Measurements from ENCODE around the gene NDUFC2.

The NDUFC2 gene

GRCh38 chr11:78076733-78077403 is 2.8 kb downstream of the NDUFC2 start:
- no peak overlapping the region for H3K4me3 ChIP-seq (IDR thresholded peaks at IDR 0.05; ENCODE audit: insufficient read depth, low read depth, low read length)
- H3K27ac ChIP-seq: no peak overlapping the region
- peaks cover 58% of the 10 kb centered on the region for H3K79me2 ChIP-seq (ENCODE audit: insufficient read depth, low read depth)
- peaks cover 8% of the 10 kb centered on the region; the same call in 1 of the 2 replicates for H4K20me1 ChIP-seq (ENCODE audit: insufficient read depth)
- peaks cover 24% of the 10 kb centered on the region for H3K4me1 ChIP-seq (ENCODE audit: low read depth, poor library complexity, severe bottlenecking)
- H3K4me2 ChIP-seq: no peak overlapping the region; the same call in 1 of the 2 replicates
- H2AFZ ChIP-seq (ENCODE audit: low read depth): no peak overlapping the region
- H3K36me3 ChIP-seq (ENCODE audit: insufficient read depth): no peaks in the 10 kb centered on the region
- no peaks in the 10 kb centered on the region for H3K27me3 ChIP-seq (ENCODE audit: insufficient read depth, low read depth)
- TF ChIP-seq, protein P1, sequence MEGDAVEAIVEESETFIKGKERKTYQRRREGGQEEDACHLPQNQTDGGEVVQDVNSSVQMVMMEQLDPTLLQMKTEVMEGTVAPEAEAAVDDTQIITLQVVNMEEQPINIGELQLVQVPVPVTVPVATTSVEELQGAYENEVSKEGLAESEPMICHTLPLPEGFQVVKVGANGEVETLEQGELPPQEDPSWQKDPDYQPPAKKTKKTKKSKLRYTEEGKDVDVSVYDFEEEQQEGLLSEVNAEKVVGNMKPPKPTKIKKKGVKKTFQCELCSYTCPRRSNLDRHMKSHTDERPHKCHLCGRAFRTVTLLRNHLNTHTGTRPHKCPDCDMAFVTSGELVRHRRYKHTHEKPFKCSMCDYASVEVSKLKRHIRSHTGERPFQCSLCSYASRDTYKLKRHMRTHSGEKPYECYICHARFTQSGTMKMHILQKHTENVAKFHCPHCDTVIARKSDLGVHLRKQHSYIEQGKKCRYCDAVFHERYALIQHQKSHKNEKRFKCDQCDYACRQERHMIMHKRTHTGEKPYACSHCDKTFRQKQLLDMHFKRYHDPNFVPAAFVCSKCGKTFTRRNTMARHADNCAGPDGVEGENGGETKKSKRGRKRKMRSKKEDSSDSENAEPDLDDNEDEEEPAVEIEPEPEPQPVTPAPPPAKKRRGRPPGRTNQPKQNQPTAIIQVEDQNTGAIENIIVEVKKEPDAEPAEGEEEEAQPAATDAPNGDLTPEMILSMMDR (conservative IDR thresholded peaks at IDR 0.05; ENCODE audit: low read depth, low read length): no peak
- no peak overlapping the region for H3K9ac ChIP-seq

DNA sequence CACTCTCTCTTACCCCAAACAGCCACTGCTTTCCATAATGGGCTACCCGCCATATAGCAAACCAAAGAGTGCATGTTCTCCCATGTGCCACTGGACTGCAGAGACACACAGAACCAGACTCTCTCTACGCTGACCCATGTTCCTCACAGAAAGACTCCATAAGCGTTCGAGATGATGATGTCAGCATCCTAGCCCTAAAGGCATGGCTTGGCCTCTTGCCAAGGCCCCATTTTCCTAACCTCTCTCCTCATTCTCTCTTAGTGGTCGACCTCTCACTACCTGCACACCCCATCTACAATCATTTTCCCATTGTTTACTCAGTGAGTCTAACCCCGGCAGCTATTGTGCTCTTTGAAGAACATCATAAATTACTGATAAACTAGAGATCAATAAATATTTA is 4.9 kb downstream of the NDUFC2 start:
- Histone ChIP-seq H3K4me3 (IDR thresholded peaks at IDR 0.05; ENCODE audit: insufficient read depth, low read depth, low read length) (no peak overlapping the region), H3K36me3 (ENCODE audit: insufficient read depth) (0 out of 2 replicates have a peak, but pooled peaks cover 8% of the 10 kb centered on the region), H3K27ac (no peak overlapping the region), H3K79me2 (ENCODE audit: insufficient read depth, low read depth) (peaks cover 58% of the 10 kb centered on the region), H3K9ac (no peak overlapping the region), H3K4me1 (ENCODE audit: low read depth, poor library complexity, severe bottlenecking) (peaks cover 15% of the 10 kb centered on the region), H3K27me3 (ENCODE audit: insufficient read depth, low read depth) (no peaks in the 10 kb centered on the region), H4K20me1 (ENCODE audit: insufficient read depth) (peaks cover 8% of the 10 kb centered on the region; the same call in 1 of the 2 replicates), H3K4me2 (no peak overlapping the region), H2AFZ (ENCODE audit: low read depth) (no peak overlapping the region)
- TF ChIP-seq, protein P1 (conservative IDR thresholded peaks at IDR 0.05; ENCODE audit: low read depth, low read length): no peak

- no peak overlapping the region for H3K9ac ChIP-seq
- no peak overlapping the region for H3K4me3 ChIP-seq (IDR thresholded peaks at IDR 0.05; ENCODE audit: insufficient read depth, low read depth, low read length)
- H3K4me1 ChIP-seq (ENCODE audit: low read depth, poor library complexity, severe bottlenecking): peaks cover 2% of the 10 kb centered on the region
- peaks cover 8% of the 10 kb centered on the region; the same call in 1 of the 2 replicates for H4K20me1 ChIP-seq (ENCODE audit: insufficient read depth)
- TF ChIP-seq, protein P1 (conservative IDR thresholded peaks at IDR 0.05; ENCODE audit: low read depth, low read length): no peak
- no peak overlapping the region for H2AFZ ChIP-seq (ENCODE audit: low read depth)
- H3K36me3 ChIP-seq (ENCODE audit: insufficient read depth): peaks cover 17% of the 10 kb centered on the region; the same call in 1 of the 2 replicates
- H3K27me3 ChIP-seq (ENCODE audit: insufficient read depth, low read depth): no peaks in the 10 kb centered on the region
- no peak overlapping the region for H3K4me2 ChIP-seq
- no peak overlapping the region for H3K27ac ChIP-seq
- H3K79me2 ChIP-seq (ENCODE audit: insufficient read depth, low read depth): peaks cover 36% of the 10 kb centered on the region
Observed at GRCh38 chr11:78072455-78072854, 7.2 kb downstream of the NDUFC2 start.

DNA sequence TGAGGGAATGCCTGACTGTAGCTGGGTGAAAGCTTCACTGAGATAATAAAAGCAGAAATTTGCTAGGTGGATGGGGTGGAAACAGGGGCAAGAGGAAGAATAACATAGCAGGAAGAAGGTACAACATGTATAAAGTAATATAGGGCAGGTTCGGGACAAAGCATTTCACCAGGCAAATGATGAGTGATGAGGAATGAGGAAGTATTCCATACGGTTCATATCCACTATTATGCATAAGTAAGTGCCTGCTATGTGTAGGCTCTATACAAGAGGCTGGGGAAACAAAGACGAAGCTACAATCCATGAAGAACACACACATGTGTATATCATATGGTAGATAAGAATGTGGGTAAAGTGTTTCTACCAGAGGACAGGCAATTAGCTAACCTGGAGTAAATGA is 7.9 kb downstream of the NDUFC2 start:
- no peak overlapping the region for H2AFZ ChIP-seq (ENCODE audit: low read depth)
- no peaks in the 10 kb centered on the region for H3K27me3 ChIP-seq (ENCODE audit: insufficient read depth, low read depth)
- no peak overlapping the region for H3K4me2 ChIP-seq
- H3K27ac ChIP-seq: no peak overlapping the region
- no peak overlapping the region for H3K9ac ChIP-seq
- peaks cover 8% of the 10 kb centered on the region; the same call in 1 of the 2 replicates for H4K20me1 ChIP-seq (ENCODE audit: insufficient read depth)
- H3K4me3 ChIP-seq (IDR thresholded peaks at IDR 0.05; ENCODE audit: insufficient read depth, low read depth, low read length): no peak overlapping the region
- H3K36me3 ChIP-seq (ENCODE audit: insufficient read depth): peaks cover 17% of the 10 kb centered on the region; the same call in 1 of the 2 replicates
- H3K79me2 ChIP-seq (ENCODE audit: insufficient read depth, low read depth): peaks cover 29% of the 10 kb centered on the region
- no peaks in the 10 kb centered on the region for H3K4me1 ChIP-seq (ENCODE audit: low read depth, poor library complexity, severe bottlenecking)
- TF ChIP-seq, protein P1 (conservative IDR thresholded peaks at IDR 0.05; ENCODE audit: low read depth, low read length): no peak
